ENCODE data around the gene UBE2G2.
A peak's percentile ranks its signal among the peaks of the same experiment; 100 is the strongest.

The UBE2G2 gene

GRCh38 chr21:44749759-44750674, 51.6 kb downstream of the UBE2G2 start:
- H3K9me3 ChIP-seq (replicated peaks in 1 of 2; ENCODE audit: control insufficient read depth in 2 of 2, insufficient read depth in 1 of 2, low read depth in 1 of 2, low read length in 2 of 2), result peaks cover 0 to 2% of the 10 kb centered on the region in 2 donors
- H3K4me2 ChIP-seq (ENCODE audit: insufficient read depth, low read length, poor library complexity, severe bottlenecking), result no peak overlapping the region
- H2AK5ac ChIP-seq (ENCODE audit: low read depth, low read length), result peak overlapping the region; percentile 89
- H3K23ac ChIP-seq (ENCODE audit: low read depth, low read length, poor library complexity), result peak overlapping the region; percentile 82
- H2BK15ac ChIP-seq (ENCODE audit: low read length), result no peak overlapping the region
- H3K14ac ChIP-seq (ENCODE audit: low read length), result peak overlapping the region; percentile 5
- no peaks in the 10 kb centered on the region for H3K79me1 ChIP-seq (ENCODE audit: low read depth, low read length)
- H2AFZ ChIP-seq (ENCODE audit: low read length), result no peak overlapping the region
- H3K4ac ChIP-seq (ENCODE audit: low read length), result peak overlapping the region; percentile 44
- H2BK5ac ChIP-seq (ENCODE audit: low read length), result no peak overlapping the region
- H3K4me1 ChIP-seq (ENCODE audit: control insufficient read depth in 2 of 2, insufficient read depth in 1 of 2, low read depth in 1 of 2, low read length in 2 of 2), result peaks cover 2 to 12% of the 10 kb centered on the region in 2 donors
- no peak overlapping the region for H3K27ac ChIP-seq (replicated peaks; ENCODE audit: low read length)
- peak overlapping the region; percentile 74 for H3K9ac ChIP-seq (ENCODE audit: low read depth, low read length, poor library complexity)
- H3K27me3 ChIP-seq (ENCODE audit: control insufficient read depth in 3 of 3, insufficient read depth in 3 of 3, low read depth in 1 of 3, low read length in 3 of 3), result peaks cover 0 to 15% (median 0%) of the 10 kb centered on the region in 3 experiments
- peak overlapping the region; percentile 61 for H3K18ac ChIP-seq (ENCODE audit: low read length)
- H4K91ac ChIP-seq (ENCODE audit: low read depth, low read length, poor library complexity), result no peak overlapping the region
- H2BK12ac ChIP-seq (ENCODE audit: low read length), result no peak overlapping the region
- no peak overlapping the region for H4K8ac ChIP-seq (ENCODE audit: low read depth, low read length)
- H2BK120ac ChIP-seq (ENCODE audit: low read depth, low read length), result no peak overlapping the region
- no peak for DNase-seq (ENCODE audit: low spot score)
- H3K4me3 ChIP-seq (ENCODE audit: low read length in 2 of 2), result no peak overlapping the region
- no peaks in the 10 kb centered on the region for H3K36me3 ChIP-seq (replicated peaks in 1 of 2; ENCODE audit: control insufficient read depth in 2 of 2, insufficient read depth in 2 of 2, low read length in 2 of 2)
- no CpG with 5 or more reads among the region's 47 CpGs for WGBS, 2 donors (ENCODE audit: extremely low coverage in 2 of 2, insufficient read length in 2 of 2, insufficient replicate concordance in 1 of 2)

DNA sequence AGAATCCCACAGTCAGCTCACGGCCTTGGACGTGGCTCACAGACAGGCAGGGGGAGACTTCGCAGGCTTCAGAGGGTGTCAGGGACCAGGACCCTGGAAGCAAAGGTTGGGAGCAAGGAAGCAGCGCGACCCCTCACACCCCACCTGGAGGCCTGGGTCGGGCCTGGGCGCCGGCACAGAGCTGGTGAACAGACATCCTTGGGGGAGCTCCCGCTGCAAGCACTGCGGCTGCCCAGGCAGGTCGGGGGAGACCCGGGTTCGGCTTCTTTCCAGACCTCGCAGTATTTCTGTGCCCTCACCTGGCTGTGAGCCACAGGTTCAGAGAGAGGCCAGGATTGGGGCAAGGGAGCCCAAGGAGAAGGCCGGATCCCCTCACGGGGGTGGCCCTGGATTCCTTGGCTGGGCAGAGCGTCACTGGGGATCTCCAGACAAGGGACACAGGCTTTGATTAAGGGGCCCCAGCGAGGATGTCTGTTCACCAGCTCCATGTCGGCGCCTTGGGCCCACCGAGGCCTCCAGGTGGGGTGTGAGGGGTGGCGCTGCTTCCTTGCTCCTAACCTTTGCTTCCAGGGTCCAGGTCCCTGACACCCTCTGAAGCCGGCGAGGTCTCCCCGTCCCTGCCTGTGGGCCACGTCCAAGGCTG, 52.4 kb downstream of the UBE2G2 start:
- Histone ChIP-seq H3K79me1 (ENCODE audit: low read depth, low read length) (no peaks in the 10 kb centered on the region), H2BK120ac (ENCODE audit: low read depth, low read length) (no peak overlapping the region), H3K23ac (ENCODE audit: low read depth, low read length, poor library complexity) (peak overlapping the region; percentile 45), H3K27me3 (ENCODE audit: control insufficient read depth in 3 of 3, insufficient read depth in 3 of 3, low read depth in 1 of 3, low read length in 3 of 3) (peaks cover 0 to 15% (median 0%) of the 10 kb centered on the region in 3 experiments), H3K14ac (ENCODE audit: low read length) (no peak overlapping the region), H3K9me3 (replicated peaks in 1 of 2; ENCODE audit: control insufficient read depth in 2 of 2, insufficient read depth in 1 of 2, low read depth in 1 of 2, low read length in 2 of 2) (peaks cover 0 to 2% of the 10 kb centered on the region in 2 donors), H3K4me1 (ENCODE audit: control insufficient read depth in 2 of 2, insufficient read depth in 1 of 2, low read depth in 1 of 2, low read length in 2 of 2) (peaks cover 2 to 12% of the 10 kb centered on the region in 2 donors), H2BK15ac (ENCODE audit: low read length) (no peak overlapping the region), H3K27ac (replicated peaks; ENCODE audit: low read length) (no peak overlapping the region), H3K4me2 (ENCODE audit: insufficient read depth, low read length, poor library complexity, severe bottlenecking) (no peak overlapping the region), H4K91ac (ENCODE audit: low read depth, low read length, poor library complexity) (no peak overlapping the region), H3K18ac (ENCODE audit: low read length) (peak overlapping the region; percentile 49), H2AK5ac (ENCODE audit: low read depth, low read length) (peak overlapping the region; percentile 89), H2AFZ (ENCODE audit: low read length) (peak overlapping the region; percentile 48), H2BK5ac (ENCODE audit: low read length) (peak overlapping the region; percentile 46), H4K8ac (ENCODE audit: low read depth, low read length) (no peak overlapping the region), H3K36me3 (replicated peaks in 1 of 2; ENCODE audit: control insufficient read depth in 2 of 2, insufficient read depth in 2 of 2, low read length in 2 of 2) (no peaks in the 10 kb centered on the region), H2BK12ac (ENCODE audit: low read length) (no peak overlapping the region), H3K4me3 (ENCODE audit: low read length in 2 of 2) (no peak overlapping the region), H3K4ac (ENCODE audit: low read length) (no peak overlapping the region), H3K9ac (ENCODE audit: low read depth, low read length, poor library complexity) (no peak overlapping the region)
- DNase-seq (ENCODE audit: low spot score), result no peak
- WGBS, 2 donors (ENCODE audit: extremely low coverage in 2 of 2, insufficient read length in 2 of 2, insufficient replicate concordance in 1 of 2), result no CpG with 5 or more reads among the region's 26 CpGs

GRCh38 chr21:44748621-44749020, 53.0 kb downstream of the UBE2G2 start:
- no peaks in the 10 kb centered on the region for H3K79me1 ChIP-seq (ENCODE audit: low read depth, low read length)
- H3K27me3 ChIP-seq (ENCODE audit: control insufficient read depth in 3 of 3, insufficient read depth in 3 of 3, low read depth in 1 of 3, low read length in 3 of 3), result peaks cover 0 to 15% (median 0%) of the 10 kb centered on the region in 3 experiments
- no peak overlapping the region for H2BK12ac ChIP-seq (ENCODE audit: low read length)
- peaks cover 0 to 2% of the 10 kb centered on the region in 2 donors for H3K9me3 ChIP-seq (replicated peaks in 1 of 2; ENCODE audit: control insufficient read depth in 2 of 2, insufficient read depth in 1 of 2, low read depth in 1 of 2, low read length in 2 of 2)
- no CpG with 5 or more reads among the region's 16 CpGs for WGBS, 2 donors (ENCODE audit: extremely low coverage in 2 of 2, insufficient read length in 2 of 2, insufficient replicate concordance in 1 of 2)
- H3K36me3 ChIP-seq (replicated peaks in 1 of 2; ENCODE audit: control insufficient read depth in 2 of 2, insufficient read depth in 2 of 2, low read length in 2 of 2), result no peaks in the 10 kb centered on the region
- DNase-seq (ENCODE audit: low spot score), result no peak
- H3K27ac ChIP-seq (replicated peaks; ENCODE audit: low read length), result no peak overlapping the region
- no peak overlapping the region for H3K9ac ChIP-seq (ENCODE audit: low read depth, low read length, poor library complexity)
- peak overlapping the region; percentile 46 for H2BK5ac ChIP-seq (ENCODE audit: low read length)
- H4K8ac ChIP-seq (ENCODE audit: low read depth, low read length), result no peak overlapping the region
- H3K4ac ChIP-seq (ENCODE audit: low read length), result no peak overlapping the region
- no peak overlapping the region for H2AK5ac ChIP-seq (ENCODE audit: low read depth, low read length)
- no peak overlapping the region for H3K4me2 ChIP-seq (ENCODE audit: insufficient read depth, low read length, poor library complexity, severe bottlenecking)
- no peak overlapping the region for H2BK15ac ChIP-seq (ENCODE audit: low read length)
- H2AFZ ChIP-seq (ENCODE audit: low read length), result peak overlapping the region; percentile 48
- peak overlapping the region; percentile 11 for H3K23ac ChIP-seq (ENCODE audit: low read depth, low read length, poor library complexity)
- H3K18ac ChIP-seq (ENCODE audit: low read length), result no peak overlapping the region
- H2BK120ac ChIP-seq (ENCODE audit: low read depth, low read length), result no peak overlapping the region
- H3K4me1 ChIP-seq (ENCODE audit: control insufficient read depth in 2 of 2, insufficient read depth in 1 of 2, low read depth in 1 of 2, low read length in 2 of 2), result peaks cover 2 to 12% of the 10 kb centered on the region in 2 donors
- H4K91ac ChIP-seq (ENCODE audit: low read depth, low read length, poor library complexity), result no peak overlapping the region
- H3K4me3 ChIP-seq (ENCODE audit: low read length in 2 of 2), result no peak overlapping the region
- no peak overlapping the region for H3K14ac ChIP-seq (ENCODE audit: low read length)
